GM12892 (cell line): ENCODE measurements around the gene WNT3A.

Source experiments
- POLR2A ChIP-seq: IDR thresholded peaks from 2 replicates; pipeline ENCODE4 v1.6.1; 2011; ENCODE audit warnings: low read depth, low read length, control low read depth
- POLR2AphosphoS5 ChIP-seq: IDR thresholded peaks from 2 replicates; pipeline ENCODE4 v1.6.1; 2011; ENCODE audit warnings: low read depth, low read length, control low read depth
- TAF1 ChIP-seq: IDR thresholded peaks from 2 replicates; pipeline ENCODE4 v1.6.1; 2011; ENCODE audit warnings: low read depth, mild to moderate bottlenecking, control low read depth, low read length, borderline replicate concordance

DNA sequence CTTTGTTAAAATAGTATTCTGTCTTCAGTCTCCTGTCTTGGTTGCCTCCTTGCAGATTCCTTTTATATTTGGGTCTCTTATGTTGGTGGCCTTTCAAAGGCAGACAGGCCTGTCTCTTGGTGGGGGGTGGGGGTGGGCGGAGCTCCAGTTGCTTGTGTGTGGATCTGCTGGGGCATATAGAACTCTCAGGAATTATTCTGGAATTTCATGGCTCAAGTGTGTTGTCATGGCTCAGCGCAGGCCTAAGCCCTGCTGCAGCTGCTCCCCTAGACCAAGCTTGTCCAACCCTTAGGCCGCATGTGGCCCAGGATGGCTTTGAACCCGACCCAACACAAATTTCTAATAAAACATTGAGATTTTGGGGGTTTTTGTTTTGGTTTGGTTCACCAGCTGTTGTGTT, 88.4 kb downstream of the WNT3A start:
- TF ChIP-seq POLR2A = no peak
- no peak for TF ChIP-seq POLR2AphosphoS5
- TF ChIP-seq TAF1 = no peak
